ENCODE results near the gene HSF5. TPM values are rescaled to one million over a fixed set of nuclear protein-coding genes. Genes with fewer than 3 reads are reported as not detected.

The HSF5 gene
- total and polyA plus RNA-seq, 2 donors (not counting 3 experiments of a cell fraction or from before 2014, with no cell fraction given), result 0.03 TPM; not detected in 1

DNA sequence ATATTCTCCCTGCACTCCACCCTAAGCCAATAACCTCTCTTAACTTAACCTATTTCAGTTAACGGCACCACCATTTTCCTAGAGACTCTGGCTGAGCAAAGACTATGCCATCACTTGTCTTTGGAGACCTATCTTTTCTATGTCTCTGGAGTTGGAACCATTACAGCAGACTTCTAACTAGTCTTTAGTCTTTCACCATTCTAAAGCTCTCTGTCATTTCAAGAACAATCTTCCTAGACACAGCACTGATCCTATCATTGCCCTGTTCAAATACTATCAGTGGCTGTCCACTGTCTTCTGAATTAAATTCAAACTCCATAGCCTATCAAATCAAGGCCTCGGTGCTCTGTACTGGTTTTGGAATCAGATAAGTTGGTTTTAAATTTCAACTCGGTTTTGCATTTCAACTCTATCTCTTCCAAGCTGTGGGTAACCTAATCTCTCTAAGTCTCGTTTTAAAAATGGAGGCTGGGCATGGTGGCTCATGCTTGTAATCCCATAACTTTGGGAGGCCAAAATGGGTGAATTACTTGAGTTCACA, 102.8 kb downstream of the HSF5 start:
- H3K4me2 ChIP-seq (ENCODE audit: insufficient read depth, low read length), result no peak overlapping the region
- no peaks in the 10 kb centered on the region for H3K9me3 ChIP-seq (replicated peaks; ENCODE audit: control insufficient read depth, insufficient read depth, low read length)
- no peak overlapping the region for H3K9ac ChIP-seq (replicated peaks; ENCODE audit: extremely low read depth, insufficient read depth, low read length)
- POLR2A ChIA-PET, result no interaction called here
- CTCF ChIA-PET, result no interaction called here
- BruUV-seq (replicated peaks), result no TSS peak
- DNase-seq (ENCODE audit: low read depth, low spot score) (no peak), FAIRE-seq (no peak)
- H3K27ac ChIP-seq (ENCODE audit: insufficient read depth, low read depth, low read length), result no peak overlapping the region
- dilution Hi-C loops (cut with MboI; ENCODE audit: extremely low pct_ligation_motif_present, low sequenced_read_pairs) (no loop called here), intact Hi-C loops (cut with micrococcal nuclease) (no loop called here)
- no peaks in the 10 kb centered on the region for H3K4me1 ChIP-seq (ENCODE audit: control insufficient read depth, extremely low read depth, insufficient read depth, low read length)
- H3K36me3 ChIP-seq (ENCODE audit: control insufficient read depth in 2 of 2, extremely low read depth in 1 of 2, insufficient read depth in 2 of 2, low read length in 2 of 2), result no peaks in the 10 kb centered on the region
- no peaks in the 10 kb centered on the region for H3K9me1 ChIP-seq (replicated peaks; ENCODE audit: control insufficient read depth, extremely low read depth, insufficient read depth, low read length)
- no peak overlapping the region for H2AFZ ChIP-seq (ENCODE audit: low read depth, low read length)
- no peaks in the 10 kb centered on the region for H4K20me1 ChIP-seq (replicated peaks; ENCODE audit: control insufficient read depth, extremely low read depth, insufficient read depth, low read length)
- no peaks in the 10 kb centered on the region for H3K79me2 ChIP-seq (ENCODE audit: control insufficient read depth, insufficient read depth, low read length)
- no peak for TF ChIP-seq GATA2 (IDR thresholded peaks at IDR 0.05; ENCODE audit: insufficient read depth, insufficient read length, low read depth, low read length)
- TF ChIP-seq JUN (IDR thresholded peaks at IDR 0.05; ENCODE audit: borderline replicate concordance, insufficient read depth, insufficient read length, low read depth), result no peak
- TF ChIP-seq EZH2 (IDR thresholded peaks at IDR 0.05; ENCODE audit: borderline replicate concordance, low read depth, low read length, severe bottlenecking), result no peak
- TF ChIP-seq, protein P1, sequence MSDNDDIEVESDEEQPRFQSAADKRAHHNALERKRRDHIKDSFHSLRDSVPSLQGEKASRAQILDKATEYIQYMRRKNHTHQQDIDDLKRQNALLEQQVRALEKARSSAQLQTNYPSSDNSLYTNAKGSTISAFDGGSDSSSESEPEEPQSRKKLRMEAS (IDR thresholded peaks at IDR 0.05; ENCODE audit: insufficient read depth, insufficient read length), result no peak
- no peak for TF ChIP-seq MYC (IDR thresholded peaks at IDR 0.05; ENCODE audit: low read depth, low read length)
- no peak for TF ChIP-seq POLR2AphosphoS5 (IDR thresholded peaks at IDR 0.05; ENCODE audit: insufficient read depth, low read depth, low read length)
- TF ChIP-seq FOS (IDR thresholded peaks at IDR 0.05; ENCODE audit: borderline replicate concordance, insufficient read depth, low read length), result no peak
- TF ChIP-seq, protein P2, sequence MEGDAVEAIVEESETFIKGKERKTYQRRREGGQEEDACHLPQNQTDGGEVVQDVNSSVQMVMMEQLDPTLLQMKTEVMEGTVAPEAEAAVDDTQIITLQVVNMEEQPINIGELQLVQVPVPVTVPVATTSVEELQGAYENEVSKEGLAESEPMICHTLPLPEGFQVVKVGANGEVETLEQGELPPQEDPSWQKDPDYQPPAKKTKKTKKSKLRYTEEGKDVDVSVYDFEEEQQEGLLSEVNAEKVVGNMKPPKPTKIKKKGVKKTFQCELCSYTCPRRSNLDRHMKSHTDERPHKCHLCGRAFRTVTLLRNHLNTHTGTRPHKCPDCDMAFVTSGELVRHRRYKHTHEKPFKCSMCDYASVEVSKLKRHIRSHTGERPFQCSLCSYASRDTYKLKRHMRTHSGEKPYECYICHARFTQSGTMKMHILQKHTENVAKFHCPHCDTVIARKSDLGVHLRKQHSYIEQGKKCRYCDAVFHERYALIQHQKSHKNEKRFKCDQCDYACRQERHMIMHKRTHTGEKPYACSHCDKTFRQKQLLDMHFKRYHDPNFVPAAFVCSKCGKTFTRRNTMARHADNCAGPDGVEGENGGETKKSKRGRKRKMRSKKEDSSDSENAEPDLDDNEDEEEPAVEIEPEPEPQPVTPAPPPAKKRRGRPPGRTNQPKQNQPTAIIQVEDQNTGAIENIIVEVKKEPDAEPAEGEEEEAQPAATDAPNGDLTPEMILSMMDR (IDR thresholded peaks at IDR 0.05; ENCODE audit: extremely low read depth in 1 of 2, insufficient read depth in 1 of 2, low read depth in 1 of 2, low read length in 2 of 2), result no peak
- no peak for TF ChIP-seq POLR2A (IDR thresholded peaks at IDR 0.05; ENCODE audit: low read depth, low read length)
- H3K27me3 ChIP-seq (ENCODE audit: control insufficient read depth in 2 of 2, insufficient read depth in 2 of 2, low read length in 2 of 2), result peaks cover 16 to 33% of the 10 kb centered on the region in 2 experiments
- no peak overlapping the region for H3K4me3 ChIP-seq (replicated peaks in 1 of 3; ENCODE audit: insufficient read depth in 1 of 3, low read depth in 1 of 3, low read length in 3 of 3)
